ENCODE measurements around the gene BCL11A.
A peak's percentile ranks its signal among the peaks of the same experiment; 100 is the strongest.

The BCL11A gene

GRCh38 chr2:60558536-60558935 is 5.1 kb upstream of the BCL11A start:
- TF ChIP-seq, protein P1, sequence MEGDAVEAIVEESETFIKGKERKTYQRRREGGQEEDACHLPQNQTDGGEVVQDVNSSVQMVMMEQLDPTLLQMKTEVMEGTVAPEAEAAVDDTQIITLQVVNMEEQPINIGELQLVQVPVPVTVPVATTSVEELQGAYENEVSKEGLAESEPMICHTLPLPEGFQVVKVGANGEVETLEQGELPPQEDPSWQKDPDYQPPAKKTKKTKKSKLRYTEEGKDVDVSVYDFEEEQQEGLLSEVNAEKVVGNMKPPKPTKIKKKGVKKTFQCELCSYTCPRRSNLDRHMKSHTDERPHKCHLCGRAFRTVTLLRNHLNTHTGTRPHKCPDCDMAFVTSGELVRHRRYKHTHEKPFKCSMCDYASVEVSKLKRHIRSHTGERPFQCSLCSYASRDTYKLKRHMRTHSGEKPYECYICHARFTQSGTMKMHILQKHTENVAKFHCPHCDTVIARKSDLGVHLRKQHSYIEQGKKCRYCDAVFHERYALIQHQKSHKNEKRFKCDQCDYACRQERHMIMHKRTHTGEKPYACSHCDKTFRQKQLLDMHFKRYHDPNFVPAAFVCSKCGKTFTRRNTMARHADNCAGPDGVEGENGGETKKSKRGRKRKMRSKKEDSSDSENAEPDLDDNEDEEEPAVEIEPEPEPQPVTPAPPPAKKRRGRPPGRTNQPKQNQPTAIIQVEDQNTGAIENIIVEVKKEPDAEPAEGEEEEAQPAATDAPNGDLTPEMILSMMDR (conservative IDR thresholded peaks at IDR 0.05): no peak
- H3K27ac ChIP-seq: no peak overlapping the region

GRCh38 chr2:60557486-60557864 is 4.0 kb upstream of the BCL11A start:
- H3K27ac ChIP-seq: no peak overlapping the region
- TF ChIP-seq, protein P1 (conservative IDR thresholded peaks at IDR 0.05): no peak

DNA sequence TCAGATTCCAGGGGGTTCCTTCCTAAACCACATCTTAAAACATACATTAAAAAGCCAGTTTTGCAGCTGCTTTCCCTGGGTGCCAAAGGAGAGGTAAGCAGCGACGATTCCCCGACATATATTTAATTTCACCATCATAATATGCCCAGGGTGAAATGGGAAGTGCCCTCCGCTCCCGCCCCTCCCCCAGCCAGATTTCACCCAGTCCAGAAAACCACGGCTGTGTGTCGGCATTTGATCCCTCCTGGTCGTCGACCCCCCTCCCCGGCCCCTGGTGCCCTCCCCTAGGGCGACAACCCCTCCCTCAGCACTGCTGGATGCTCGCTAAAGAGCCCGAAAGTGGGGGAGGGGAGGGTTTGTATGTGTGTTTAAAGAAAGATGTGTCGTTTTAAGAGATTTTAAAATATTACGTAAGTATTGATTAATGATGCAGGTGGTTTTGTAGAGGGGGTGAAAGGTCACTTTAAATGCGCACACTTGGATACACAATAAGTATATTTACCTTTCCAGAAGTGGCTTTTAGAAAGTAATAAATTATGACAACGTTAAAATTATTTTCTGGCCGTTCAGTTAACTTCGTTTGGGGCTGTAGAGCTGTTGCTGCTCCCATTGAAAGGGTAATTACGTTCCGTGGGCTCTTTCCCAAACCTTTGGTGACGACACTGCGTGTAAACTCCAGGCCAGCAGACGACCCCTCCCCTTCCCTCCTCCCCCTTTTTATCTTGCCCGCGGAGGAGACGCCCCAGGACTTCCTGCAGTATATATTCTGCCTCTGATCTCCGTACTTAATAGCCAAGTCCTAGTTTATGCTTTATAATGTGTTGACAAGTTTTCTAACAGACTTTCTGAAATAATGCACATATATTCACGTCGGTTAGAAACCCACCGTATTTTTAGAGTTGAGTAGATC is 3.4 kb upstream of the BCL11A start:
- H3K27ac ChIP-seq: no peak overlapping the region
- TF ChIP-seq, protein P1 (conservative IDR thresholded peaks at IDR 0.05): no peak

DNA sequence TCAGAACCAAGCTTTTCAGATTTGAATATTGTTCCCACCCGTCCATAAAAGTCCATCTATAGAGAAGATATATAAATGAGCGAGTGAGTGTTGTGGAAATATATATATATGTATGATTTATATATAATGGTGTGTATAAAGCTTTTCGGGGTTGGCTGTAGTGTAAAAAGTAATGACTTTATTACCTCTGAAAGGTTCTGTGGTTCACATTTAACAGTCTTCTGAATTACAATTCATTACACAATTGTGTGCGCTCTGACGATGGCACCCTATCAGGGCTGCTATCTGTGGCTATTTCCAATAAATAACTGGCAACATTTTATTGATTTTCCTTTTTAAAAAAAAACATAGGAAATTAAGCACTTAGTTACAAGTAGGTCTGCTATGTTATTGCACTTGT is 2.7 kb upstream of the BCL11A start:
- TF ChIP-seq, protein P1 (conservative IDR thresholded peaks at IDR 0.05): no peak
- no peak overlapping the region for H3K27ac ChIP-seq

DNA sequence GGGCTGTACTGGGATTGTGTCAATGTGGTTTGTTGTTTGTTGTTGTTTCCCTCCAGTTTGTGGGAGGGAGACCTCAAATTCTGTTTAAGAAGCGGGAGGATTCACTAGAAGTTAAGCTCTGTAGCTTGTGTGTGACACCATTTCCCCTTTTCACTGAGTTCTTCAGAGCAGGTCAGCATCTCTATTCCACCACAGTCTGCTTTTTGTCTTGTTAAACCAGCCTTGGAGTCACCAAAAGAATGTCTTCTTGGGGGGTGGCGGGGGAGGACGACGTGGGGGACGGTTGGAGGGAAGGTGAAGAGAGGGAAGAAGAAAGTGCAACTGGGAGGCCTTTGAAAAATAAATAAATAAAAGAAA is 2.3 kb upstream of the BCL11A start:
- H3K27ac ChIP-seq: no peak overlapping the region
- TF ChIP-seq, protein P1 (conservative IDR thresholded peaks at IDR 0.05): no peak

DNA sequence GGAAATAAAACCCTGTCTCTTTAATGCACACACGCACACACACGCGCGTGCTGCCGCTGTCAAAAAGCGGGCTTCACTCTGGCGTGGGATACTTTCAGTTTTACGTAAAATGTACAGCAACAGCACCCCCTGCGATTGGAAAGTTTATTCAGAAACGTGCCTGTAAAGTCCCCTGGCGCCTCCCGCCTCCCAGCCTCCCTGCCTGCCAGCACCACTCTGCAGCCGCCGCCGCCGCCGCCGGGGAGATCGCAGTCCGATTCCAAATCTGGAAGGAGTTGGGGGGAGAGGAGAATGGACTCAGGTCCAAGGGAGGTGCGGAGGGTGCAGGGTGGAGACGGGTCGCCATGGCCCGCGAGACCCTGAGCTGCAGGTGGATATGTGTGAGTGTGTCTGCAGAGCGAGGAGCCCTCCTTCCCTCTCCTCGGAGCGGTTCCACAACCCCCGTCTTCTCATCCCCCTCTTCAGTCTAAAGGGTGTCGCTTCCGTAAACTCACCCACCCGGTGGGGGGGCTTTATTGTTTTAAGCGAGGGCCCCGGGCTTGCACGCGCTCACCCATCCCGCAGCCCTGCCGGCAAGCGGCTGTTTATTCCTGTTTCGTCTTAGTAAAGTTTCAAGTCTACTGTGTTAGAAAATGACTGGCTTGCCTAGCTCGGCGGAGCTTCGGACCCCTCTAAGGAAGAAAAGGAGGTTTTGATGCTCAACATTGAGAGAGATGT is 1.8 kb upstream of the BCL11A start:
- H3K27ac ChIP-seq: peak overlapping the region; percentile 96; the same call in 1 of the 2 replicates
- TF ChIP-seq, protein P1 (conservative IDR thresholded peaks at IDR 0.05): peak; percentile 56

DNA sequence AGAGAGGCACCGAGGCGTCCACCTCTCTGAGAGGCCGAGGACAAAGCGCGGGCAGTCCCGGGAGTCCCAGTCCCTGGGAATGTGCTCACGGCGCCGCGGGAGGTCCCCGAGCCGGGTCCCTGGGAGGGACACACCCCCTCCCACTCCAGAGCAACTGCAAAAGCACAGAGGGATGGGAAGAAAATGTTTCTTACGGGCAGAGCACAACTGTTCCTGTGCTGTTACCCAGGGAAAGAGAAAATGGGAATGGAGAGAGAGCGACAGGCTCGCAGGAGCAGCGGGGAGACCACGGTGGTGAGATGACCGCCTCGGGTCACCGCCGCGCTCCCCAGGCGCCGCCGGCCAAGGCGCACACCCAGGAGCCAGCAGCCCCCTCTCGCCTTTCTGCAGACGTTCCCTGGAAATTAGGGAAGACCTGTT is 1.2 kb upstream of the BCL11A start:
- TF ChIP-seq, protein P1 (conservative IDR thresholded peaks at IDR 0.05): no peak
- peak overlapping the region; percentile 96 for H3K27ac ChIP-seq
